IMR-90 (cell line): ENCODE data around the gene VPS13A. TPM values are rescaled to one million over a fixed set of nuclear protein-coding genes. Genes with fewer than 3 reads are reported as not detected.

Experiments used
- ATAC-seq: fragments of 200-7000 bp; cut with Tn5 transposase; 2 replicates; pipeline ENCODE4 v1.9.1; 2020; ENCODE audit warnings: low read depth, mild to moderate bottlenecking, moderate library complexity
- BruUV-seq: library from RNA; stranded (reverse); fragments of 400-500 nt; replicated peaks from 2 replicates; lab custom pipeline; 2021; lab: Mats Ljungman, UMichigan
- CTCF ChIA-PET: fragments of 300-600 bp; formaldehyde crosslinking; extraction: SDS; loops from one replicate; lab custom pipeline; 2021; ENCODE audit warnings: antibody characterized with exemption; lab: Yijun Ruan, JAX
- POLR2A ChIA-PET: fragments of 300-600 bp; sonication (Branson Sonifier 250); formaldehyde crosslinking; loops from one replicate; lab custom pipeline; 2022; ENCODE audit warnings: antibody characterized with exemption; ENCODE audit not compliant: unreplicated experiment; lab: Charles Lee
- DNase-seq: peaks from one replicate; pipeline ENCODE4 v3.0.0; 2013
- H2AFZ ChIP-seq: replicated peaks from 2 replicates; pipeline ENCODE3; 2013; ENCODE audit warnings: low read length, mild to moderate bottlenecking; ENCODE audit not compliant: poor library complexity
- H2AK5ac ChIP-seq: 2 replicates; pipeline ENCODE4 v1.6.1; 2013; ENCODE audit warnings: low read depth, low read length, inconsistent platforms
- H2AK9ac ChIP-seq: replicated peaks from 2 replicates; pipeline ENCODE3; 2013; ENCODE audit warnings: mild to moderate bottlenecking, low read depth, low read length, moderate library complexity; ENCODE audit not compliant: poor library complexity
- H2BK120ac ChIP-seq: 2 replicates; pipeline ENCODE4 v1.6.1; 2013; ENCODE audit warnings: low read depth, low read length, inconsistent platforms
- H2BK15ac ChIP-seq: 3 replicates; pipeline ENCODE4 v1.6.1; 2013; ENCODE audit warnings: low read depth, low read length, inconsistent platforms
- H2BK20ac ChIP-seq: 2 replicates; pipeline ENCODE4 v1.6.1; 2013; ENCODE audit warnings: low read depth, mild to moderate bottlenecking, inconsistent platforms, low read length, moderate library complexity
- H2BK5ac ChIP-seq: 2 replicates; pipeline ENCODE4 v1.6.1; 2013; ENCODE audit warnings: mild to moderate bottlenecking, low read depth, low read length, inconsistent platforms; ENCODE audit not compliant: poor library complexity, severe bottlenecking
- H3K14ac ChIP-seq: replicated peaks from 2 replicates; pipeline ENCODE4 v1.6.1; 2013; ENCODE audit warnings: low read depth, low read length, inconsistent platforms
- H3K18ac ChIP-seq: 2 replicates; pipeline ENCODE4 v1.6.1; 2013; ENCODE audit warnings: low read depth, low read length, control low read depth
- H3K23ac ChIP-seq: 2 replicates; pipeline ENCODE4 v1.6.1; 2013; ENCODE audit warnings: low read depth, low read length, inconsistent platforms
- H3K27ac ChIP-seq: 2 replicates; pipeline ENCODE4 v1.5.1; 2013; ENCODE audit warnings: mild to moderate bottlenecking, control low read depth, low read length; ENCODE audit not compliant: insufficient read depth
- H3K27me3 ChIP-seq: 2 replicates; pipeline ENCODE4 v1.6.1; 2013; ENCODE audit warnings: low read length; ENCODE audit not compliant: control insufficient read depth, insufficient read depth
- H3K36me3 ChIP-seq: 2 replicates; pipeline ENCODE4 v1.6.1; 2013; ENCODE audit warnings: low read length, mixed read lengths; ENCODE audit not compliant: control insufficient read depth, insufficient read depth
- H3K4ac ChIP-seq: 2 replicates; pipeline ENCODE4 v1.6.1; 2013; ENCODE audit warnings: low read depth, low read length, inconsistent platforms
- H3K4me1 ChIP-seq: 2 replicates; pipeline ENCODE4 v1.6.1; 2013; ENCODE audit warnings: low read length, mixed read lengths; ENCODE audit not compliant: control insufficient read depth, insufficient read depth
- H3K4me2 ChIP-seq: 2 replicates; pipeline ENCODE4 v1.6.1; 2013; ENCODE audit warnings: low read depth, mild to moderate bottlenecking, control low read depth, low read length, moderate library complexity
- H3K4me3 ChIP-seq: 2 replicates; pipeline ENCODE4 v1.5.1; 2013; ENCODE audit warnings: low read depth, mild to moderate bottlenecking, control low read depth, low read length, moderate library complexity; ENCODE audit not compliant: insufficient read depth
- H3K56ac ChIP-seq: 2 replicates; pipeline ENCODE4 v1.6.1; 2013; ENCODE audit warnings: low read length, inconsistent platforms; ENCODE audit not compliant: insufficient read depth; ENCODE audit errors: extremely low read depth
- H3K79me1 ChIP-seq, 2 experiments: 2 replicates each; pipeline ENCODE4 v1.6.1; 2013; ENCODE audit warnings: low read length in 2 of 2, inconsistent platforms in 1 of 2, low read depth in 1 of 2
- H3K9ac ChIP-seq: 2 replicates; pipeline ENCODE4 v1.6.1; 2013; ENCODE audit warnings: low read depth, low read length, control low read depth
- H3K9me1 ChIP-seq: 2 replicates; pipeline ENCODE4 v1.6.1; 2013; ENCODE audit warnings: low read length, inconsistent platforms; ENCODE audit not compliant: insufficient read depth
- H3K9me3 ChIP-seq: 2 replicates; pipeline ENCODE4 v1.6.1; 2013; ENCODE audit warnings: low read length; ENCODE audit not compliant: control insufficient read depth, insufficient read depth
- H4K20me1 ChIP-seq: 2 replicates; pipeline ENCODE4 v1.6.1; 2013; ENCODE audit warnings: low read length, inconsistent platforms; ENCODE audit not compliant: insufficient read depth
- H4K5ac ChIP-seq: 2 replicates; pipeline ENCODE4 v1.6.1; 2013; ENCODE audit warnings: mild to moderate bottlenecking, low read depth, low read length, control low read depth
- H4K8ac ChIP-seq, 2 experiments: 2 replicates each; pipeline ENCODE4 v1.6.1; 2013; ENCODE audit warnings: low read depth in 2 of 2, low read length in 2 of 2, control low read depth in 1 of 2, inconsistent platforms in 1 of 2
- H4K91ac ChIP-seq: 2 replicates; pipeline ENCODE4 v1.6.1; 2013; ENCODE audit warnings: low read depth, low read length, inconsistent platforms; ENCODE audit not compliant: insufficient read depth
- BHLHE40 ChIP-seq: fragments of 150-350 bp; IDR thresholded peaks from 2 replicates; pipeline ENCODE4 v1.6.1; 2016; ENCODE audit warnings: mild to moderate bottlenecking, low read depth, low read length
- FOS ChIP-seq: fragments of 150-350 bp; IDR thresholded peaks from 2 replicates; pipeline ENCODE4 v1.6.1; 2016; ENCODE audit warnings: low read depth, low read length
- MAZ ChIP-seq: IDR thresholded peaks from 2 replicates; pipeline ENCODE4 v1.6.1; 2012; ENCODE audit warnings: low read depth, mild to moderate bottlenecking, low read length, improper control_type of control experiment, moderate library complexity, borderline replicate concordance
- RAD21 ChIP-seq: IDR thresholded peaks from 2 replicates; pipeline ENCODE4 v1.6.1; 2012; ENCODE audit warnings: low read length, improper control_type of control experiment
- RFX5 ChIP-seq: IDR thresholded peaks from 2 replicates; pipeline ENCODE4 v1.8.0; 2012; ENCODE audit warnings: low read depth, mild to moderate bottlenecking, low read length, moderate library complexity
- WGBS, 2 experiments: methylation state at CpG; one replicate each; pipeline versions ENCODE4 v1.1.5 to v1.1.7; 2013; ENCODE audit warnings: missing lambda C conversion rate in 2 of 2; ENCODE audit not compliant: insufficient read length in 1 of 2; ENCODE audit errors: extremely low coverage in 2 of 2; 5-methylcytosine and 5-hydroxymethylcytosine counted together
- dilution Hi-C: fragments of 300-500 bp; cut with HindIII; formaldehyde crosslinking; loops from one replicate; pipeline ENCODE4 v1.14.3; 2018; ENCODE audit warnings: low sequenced_read_pairs; ENCODE audit not compliant: unreplicated experiment
- in situ Hi-C: fragments of 300-500 bp; cut with MboI; formaldehyde crosslinking; loops from 3 replicates; pipeline ENCODE4 v1.14.3; 2019; ENCODE audit warnings: low sequenced_read_pairs, inconsistent platforms, mixed read lengths
- intact Hi-C: fragments of 100-400 bp; cut with micrococcal nuclease; formaldehyde crosslinking; loops from 2 replicates; pipeline ENCODE4 v1.10.0; 2022
- polyA plus RNA-seq, 3 experiments: library from polyadenylated mRNA; depleted of rRNA; stranded (reverse); fragments of >200 nt; gene quantifications; 2 replicates each; pipeline ENCODE4 v1.2.3, GENCODE V29; 2012; ENCODE audit warnings: low replicate concordance in 1 of 3
- total RNA-seq: library from RNA; depleted of rRNA; stranded (reverse); fragments of >200 nt; gene quantifications from 2 replicates; pipeline ENCODE4 v1.2.3, GENCODE V29; 2012
- TF ChIP-seq, protein P1 (sequence below): fragments of 150-350 bp; IDR thresholded peaks from 2 replicates; pipeline ENCODE4 v1.6.1; 2016; ENCODE audit warnings: low read depth, mild to moderate bottlenecking, low read length, moderate library complexity, borderline replicate concordance
- TF ChIP-seq, protein P2 (sequence below): conservative IDR thresholded peaks from 2 replicates; pipeline ENCODE4 v1.5.1; 2012; ENCODE audit warnings: mild to moderate bottlenecking, low read depth, low read length, improper control_type of control experiment

VPS13A gene
- total and polyA plus RNA-seq, 2 of the 4 experiments (the other 2 are of a cell fraction), result 10.4 to 26.5 TPM

DNA sequence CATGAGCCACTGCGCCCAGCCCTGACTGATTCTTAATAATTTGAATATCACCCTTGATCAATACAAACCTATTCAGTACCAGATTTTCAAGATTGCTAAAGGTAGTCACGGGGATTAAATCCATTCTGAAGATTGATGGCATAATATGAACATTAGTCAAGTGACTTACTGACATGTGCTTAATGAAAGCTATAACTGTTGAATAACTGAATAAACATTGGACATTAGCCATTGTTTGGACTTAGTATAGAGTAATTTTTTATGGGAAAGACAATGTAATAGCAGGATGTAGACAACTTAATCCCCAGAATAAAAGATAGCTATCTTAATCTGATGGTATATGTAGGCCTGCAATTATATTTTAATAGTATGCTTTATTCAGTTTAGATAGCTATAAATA, 35.0 kb upstream of the VPS13A start:
- H2BK20ac ChIP-seq, result no peak overlapping the region
- no peaks in the 10 kb centered on the region for H3K79me1 ChIP-seq
- WGBS, 2 experiments, result no CpG with 5 or more reads among the region's 2 CpGs
- H3K9ac ChIP-seq, result no peak overlapping the region
- H3K14ac ChIP-seq, result no peak overlapping the region
- no peak overlapping the region for H3K23ac ChIP-seq
- H2BK120ac ChIP-seq, result no peak overlapping the region
- no TSS peak for BruUV-seq
- dilution Hi-C loops, result no loop called here
- in situ Hi-C loops, result no loop called here
- no peak overlapping the region for H2BK5ac ChIP-seq
- no peak overlapping the region for H3K56ac ChIP-seq
- no peaks in the 10 kb centered on the region for H3K9me3 ChIP-seq
- H3K36me3 ChIP-seq, result no peaks in the 10 kb centered on the region
- no peak overlapping the region for H3K4me3 ChIP-seq
- no peak overlapping the region for H4K8ac ChIP-seq
- H3K4me2 ChIP-seq, result no peak overlapping the region
- H2AK9ac ChIP-seq, result no peak overlapping the region
- no peaks in the 10 kb centered on the region for H3K4me1 ChIP-seq
- no peak overlapping the region for H4K91ac ChIP-seq
- H2AK5ac ChIP-seq, result no peak overlapping the region
- no peak overlapping the region for H2AFZ ChIP-seq
- intact Hi-C loops, result no loop called here
- no peak overlapping the region for H3K18ac ChIP-seq
- no peak overlapping the region for H2BK15ac ChIP-seq
- no peak overlapping the region for H3K4ac ChIP-seq
- H4K20me1 ChIP-seq, result no peaks in the 10 kb centered on the region
- H3K9me1 ChIP-seq, result no peaks in the 10 kb centered on the region
- CTCF ChIA-PET, result no interaction called here
- POLR2A ChIA-PET, result no interaction called here
- no peak for DNase-seq
- TF ChIP-seq FOS (no peak), RFX5 (no peak), RAD21 (no peak), BHLHE40 (no peak), MAZ (no peak)
- TF ChIP-seq, protein P1, sequence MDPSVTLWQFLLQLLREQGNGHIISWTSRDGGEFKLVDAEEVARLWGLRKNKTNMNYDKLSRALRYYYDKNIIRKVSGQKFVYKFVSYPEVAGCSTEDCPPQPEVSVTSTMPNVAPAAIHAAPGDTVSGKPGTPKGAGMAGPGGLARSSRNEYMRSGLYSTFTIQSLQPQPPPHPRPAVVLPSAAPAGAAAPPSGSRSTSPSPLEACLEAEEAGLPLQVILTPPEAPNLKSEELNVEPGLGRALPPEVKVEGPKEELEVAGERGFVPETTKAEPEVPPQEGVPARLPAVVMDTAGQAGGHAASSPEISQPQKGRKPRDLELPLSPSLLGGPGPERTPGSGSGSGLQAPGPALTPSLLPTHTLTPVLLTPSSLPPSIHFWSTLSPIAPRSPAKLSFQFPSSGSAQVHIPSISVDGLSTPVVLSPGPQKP, result no peak
- TF ChIP-seq, protein P2, sequence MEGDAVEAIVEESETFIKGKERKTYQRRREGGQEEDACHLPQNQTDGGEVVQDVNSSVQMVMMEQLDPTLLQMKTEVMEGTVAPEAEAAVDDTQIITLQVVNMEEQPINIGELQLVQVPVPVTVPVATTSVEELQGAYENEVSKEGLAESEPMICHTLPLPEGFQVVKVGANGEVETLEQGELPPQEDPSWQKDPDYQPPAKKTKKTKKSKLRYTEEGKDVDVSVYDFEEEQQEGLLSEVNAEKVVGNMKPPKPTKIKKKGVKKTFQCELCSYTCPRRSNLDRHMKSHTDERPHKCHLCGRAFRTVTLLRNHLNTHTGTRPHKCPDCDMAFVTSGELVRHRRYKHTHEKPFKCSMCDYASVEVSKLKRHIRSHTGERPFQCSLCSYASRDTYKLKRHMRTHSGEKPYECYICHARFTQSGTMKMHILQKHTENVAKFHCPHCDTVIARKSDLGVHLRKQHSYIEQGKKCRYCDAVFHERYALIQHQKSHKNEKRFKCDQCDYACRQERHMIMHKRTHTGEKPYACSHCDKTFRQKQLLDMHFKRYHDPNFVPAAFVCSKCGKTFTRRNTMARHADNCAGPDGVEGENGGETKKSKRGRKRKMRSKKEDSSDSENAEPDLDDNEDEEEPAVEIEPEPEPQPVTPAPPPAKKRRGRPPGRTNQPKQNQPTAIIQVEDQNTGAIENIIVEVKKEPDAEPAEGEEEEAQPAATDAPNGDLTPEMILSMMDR, result no peak
- H4K5ac ChIP-seq, result no peak overlapping the region
- H3K27ac ChIP-seq, result no peak overlapping the region
- no peak for ATAC-seq
- H3K27me3 ChIP-seq, result no peaks in the 10 kb centered on the region
